GM23338 (cell line): ENCODE measurements around the gene LONRF2.

Experiments used
- CTCF ChIP-seq, 2 experiments: fragments of 200-600 bp in 1 of 2; sonication (generic) in 1 of 2; conservative IDR thresholded peaks; 2 replicates each; pipeline versions ENCODE4 v1.5.1 to v1.6.1; 2016 to 2017; ENCODE audit warnings: antibody characterized with exemption in 2 of 2, low read depth in 2 of 2, mild to moderate bottlenecking in 2 of 2, moderate library complexity in 1 of 2
- EZH2phosphoT487 ChIP-seq: fragments of 200-600 bp; sonication (generic); IDR thresholded peaks from one replicate; pipeline ENCODE4 v1.8.1; 2018; ENCODE audit warnings: antibody characterized with exemption; ENCODE audit not compliant: unreplicated experiment

GRCh38 chr2:100321866-100322820 lies at the start of gene LONRF2:
- TF ChIP-seq CTCF (conservative IDR thresholded peaks at IDR 0.05; ENCODE audit: low read depth in 2 of 2) = no peak
- peak; percentile 63 for TF ChIP-seq EZH2phosphoT487
